IMR-90 (cell line): ENCODE results near the gene PRSS22. TPM values are rescaled to one million over a fixed set of nuclear protein-coding genes. Genes with fewer than 3 reads are reported as not detected.

Source experiments
- ATAC-seq: fragments of 200-7000 bp; cut with Tn5 transposase; 2 replicates; pipeline ENCODE4 v1.9.1; 2020; ENCODE audit warnings: low read depth, mild to moderate bottlenecking, moderate library complexity
- BruUV-seq: library from RNA; stranded (reverse); fragments of 400-500 nt; replicated peaks from 2 replicates; lab custom pipeline; 2021; lab: Mats Ljungman, UMichigan
- CTCF ChIA-PET: fragments of 300-600 bp; formaldehyde crosslinking; extraction: SDS; loops from one replicate; lab custom pipeline; 2021; ENCODE audit warnings: antibody characterized with exemption; lab: Yijun Ruan, JAX
- POLR2A ChIA-PET: fragments of 300-600 bp; sonication (Branson Sonifier 250); formaldehyde crosslinking; loops from one replicate; lab custom pipeline; 2022; ENCODE audit warnings: antibody characterized with exemption; ENCODE audit not compliant: unreplicated experiment; lab: Charles Lee
- DNase-seq: peaks from one replicate; pipeline ENCODE4 v3.0.0; 2013
- H2AFZ ChIP-seq: replicated peaks from 2 replicates; pipeline ENCODE3; 2013; ENCODE audit warnings: low read length, mild to moderate bottlenecking; ENCODE audit not compliant: poor library complexity
- H2AK5ac ChIP-seq: 2 replicates; pipeline ENCODE4 v1.6.1; 2013; ENCODE audit warnings: low read depth, low read length, inconsistent platforms
- H2AK9ac ChIP-seq: replicated peaks from 2 replicates; pipeline ENCODE3; 2013; ENCODE audit warnings: mild to moderate bottlenecking, low read depth, low read length, moderate library complexity; ENCODE audit not compliant: poor library complexity
- H2BK120ac ChIP-seq: 2 replicates; pipeline ENCODE4 v1.6.1; 2013; ENCODE audit warnings: low read depth, low read length, inconsistent platforms
- H2BK15ac ChIP-seq: 3 replicates; pipeline ENCODE4 v1.6.1; 2013; ENCODE audit warnings: low read depth, low read length, inconsistent platforms
- H2BK20ac ChIP-seq: 2 replicates; pipeline ENCODE4 v1.6.1; 2013; ENCODE audit warnings: low read depth, mild to moderate bottlenecking, inconsistent platforms, low read length, moderate library complexity
- H2BK5ac ChIP-seq: 2 replicates; pipeline ENCODE4 v1.6.1; 2013; ENCODE audit warnings: mild to moderate bottlenecking, low read depth, low read length, inconsistent platforms; ENCODE audit not compliant: poor library complexity, severe bottlenecking
- H3K14ac ChIP-seq: replicated peaks from 2 replicates; pipeline ENCODE4 v1.6.1; 2013; ENCODE audit warnings: low read depth, low read length, inconsistent platforms
- H3K18ac ChIP-seq: 2 replicates; pipeline ENCODE4 v1.6.1; 2013; ENCODE audit warnings: low read depth, low read length, control low read depth
- H3K23ac ChIP-seq: 2 replicates; pipeline ENCODE4 v1.6.1; 2013; ENCODE audit warnings: low read depth, low read length, inconsistent platforms
- H3K27ac ChIP-seq: 2 replicates; pipeline ENCODE4 v1.5.1; 2013; ENCODE audit warnings: mild to moderate bottlenecking, control low read depth, low read length; ENCODE audit not compliant: insufficient read depth
- H3K27me3 ChIP-seq: 2 replicates; pipeline ENCODE4 v1.6.1; 2013; ENCODE audit warnings: low read length; ENCODE audit not compliant: control insufficient read depth, insufficient read depth
- H3K36me3 ChIP-seq: 2 replicates; pipeline ENCODE4 v1.6.1; 2013; ENCODE audit warnings: low read length, mixed read lengths; ENCODE audit not compliant: control insufficient read depth, insufficient read depth
- H3K4ac ChIP-seq: 2 replicates; pipeline ENCODE4 v1.6.1; 2013; ENCODE audit warnings: low read depth, low read length, inconsistent platforms
- H3K4me1 ChIP-seq: 2 replicates; pipeline ENCODE4 v1.6.1; 2013; ENCODE audit warnings: low read length, mixed read lengths; ENCODE audit not compliant: control insufficient read depth, insufficient read depth
- H3K4me2 ChIP-seq: 2 replicates; pipeline ENCODE4 v1.6.1; 2013; ENCODE audit warnings: low read depth, mild to moderate bottlenecking, control low read depth, low read length, moderate library complexity
- H3K4me3 ChIP-seq: 2 replicates; pipeline ENCODE4 v1.5.1; 2013; ENCODE audit warnings: low read depth, mild to moderate bottlenecking, control low read depth, low read length, moderate library complexity; ENCODE audit not compliant: insufficient read depth
- H3K56ac ChIP-seq: 2 replicates; pipeline ENCODE4 v1.6.1; 2013; ENCODE audit warnings: low read length, inconsistent platforms; ENCODE audit not compliant: insufficient read depth; ENCODE audit errors: extremely low read depth
- H3K79me1 ChIP-seq, 2 experiments: 2 replicates each; pipeline ENCODE4 v1.6.1; 2013; ENCODE audit warnings: low read length in 2 of 2, inconsistent platforms in 1 of 2, low read depth in 1 of 2
- H3K9ac ChIP-seq: 2 replicates; pipeline ENCODE4 v1.6.1; 2013; ENCODE audit warnings: low read depth, low read length, control low read depth
- H3K9me1 ChIP-seq: 2 replicates; pipeline ENCODE4 v1.6.1; 2013; ENCODE audit warnings: low read length, inconsistent platforms; ENCODE audit not compliant: insufficient read depth
- H3K9me3 ChIP-seq: 2 replicates; pipeline ENCODE4 v1.6.1; 2013; ENCODE audit warnings: low read length; ENCODE audit not compliant: control insufficient read depth, insufficient read depth
- H4K20me1 ChIP-seq: 2 replicates; pipeline ENCODE4 v1.6.1; 2013; ENCODE audit warnings: low read length, inconsistent platforms; ENCODE audit not compliant: insufficient read depth
- H4K5ac ChIP-seq: 2 replicates; pipeline ENCODE4 v1.6.1; 2013; ENCODE audit warnings: mild to moderate bottlenecking, low read depth, low read length, control low read depth
- H4K8ac ChIP-seq, 2 experiments: 2 replicates each; pipeline ENCODE4 v1.6.1; 2013; ENCODE audit warnings: low read depth in 2 of 2, low read length in 2 of 2, control low read depth in 1 of 2, inconsistent platforms in 1 of 2
- H4K91ac ChIP-seq: 2 replicates; pipeline ENCODE4 v1.6.1; 2013; ENCODE audit warnings: low read depth, low read length, inconsistent platforms; ENCODE audit not compliant: insufficient read depth
- FOS ChIP-seq: fragments of 150-350 bp; IDR thresholded peaks from 2 replicates; pipeline ENCODE4 v1.6.1; 2016; ENCODE audit warnings: low read depth, low read length
- RFX5 ChIP-seq: IDR thresholded peaks from 2 replicates; pipeline ENCODE4 v1.8.0; 2012; ENCODE audit warnings: low read depth, mild to moderate bottlenecking, low read length, moderate library complexity
- WGBS, 2 experiments: methylation state at CpG; one replicate each; pipeline versions ENCODE4 v1.1.5 to v1.1.7; 2013; ENCODE audit warnings: missing lambda C conversion rate in 2 of 2; ENCODE audit not compliant: insufficient read length in 1 of 2; ENCODE audit errors: extremely low coverage in 2 of 2; 5-methylcytosine and 5-hydroxymethylcytosine counted together
- dilution Hi-C: fragments of 300-500 bp; cut with HindIII; formaldehyde crosslinking; loops from one replicate; pipeline ENCODE4 v1.14.3; 2018; ENCODE audit warnings: low sequenced_read_pairs; ENCODE audit not compliant: unreplicated experiment
- in situ Hi-C: fragments of 300-500 bp; cut with MboI; formaldehyde crosslinking; loops from 3 replicates; pipeline ENCODE4 v1.14.3; 2019; ENCODE audit warnings: low sequenced_read_pairs, inconsistent platforms, mixed read lengths
- intact Hi-C: fragments of 100-400 bp; cut with micrococcal nuclease; formaldehyde crosslinking; loops from 2 replicates; pipeline ENCODE4 v1.10.0; 2022
- polyA plus RNA-seq, 3 experiments: library from polyadenylated mRNA; depleted of rRNA; stranded (reverse); fragments of >200 nt; gene quantifications; 2 replicates each; pipeline ENCODE4 v1.2.3, GENCODE V29; 2012; ENCODE audit warnings: low replicate concordance in 1 of 3
- total RNA-seq: library from RNA; depleted of rRNA; stranded (reverse); fragments of >200 nt; gene quantifications from 2 replicates; pipeline ENCODE4 v1.2.3, GENCODE V29; 2012
- TF ChIP-seq, protein P1 (sequence below): fragments of 150-350 bp; IDR thresholded peaks from 2 replicates; pipeline ENCODE4 v1.6.1; 2016; ENCODE audit warnings: low read depth, mild to moderate bottlenecking, low read length, moderate library complexity, borderline replicate concordance

PRSS22 gene
- total and polyA plus RNA-seq, 2 of the 4 experiments (the other 2 are of a cell fraction): not detected

DNA sequence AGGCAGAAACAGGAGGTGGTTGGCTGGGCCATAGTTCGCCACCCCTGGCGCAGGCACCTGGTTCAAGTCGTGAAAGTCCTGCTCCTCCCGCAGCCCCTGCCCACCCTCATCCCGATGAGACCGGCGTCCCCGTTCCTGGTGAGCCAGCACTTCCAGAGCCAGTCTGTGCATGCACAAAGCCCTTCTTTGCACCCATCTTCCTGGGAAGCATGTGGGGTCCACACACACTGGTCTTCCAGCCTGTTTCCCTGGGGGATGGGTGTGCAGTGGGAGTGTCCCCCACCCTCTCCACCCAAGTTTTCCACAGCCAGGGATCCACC lies 29.5 kb downstream of the PRSS22 start:
- Histone ChIP-seq H4K8ac (no peak overlapping the region), H3K18ac (no peak overlapping the region), H3K4ac (no peak overlapping the region), H2AK9ac (no peak overlapping the region), H2BK5ac (no peak overlapping the region), H3K4me2 (no peak overlapping the region), H4K91ac (no peak overlapping the region), H2BK15ac (no peak overlapping the region), H3K36me3 (no peaks in the 10 kb centered on the region), H3K56ac (no peak overlapping the region), H3K9me3 (no peaks in the 10 kb centered on the region), H3K9me1 (no peaks in the 10 kb centered on the region), H3K27me3 (peaks cover 53% of the 10 kb centered on the region), H2AFZ (no peak overlapping the region), H3K9ac (no peak overlapping the region), H3K4me1 (no peaks in the 10 kb centered on the region), H3K23ac (no peak overlapping the region), H2BK20ac (no peak overlapping the region), H3K79me1 (no peaks in the 10 kb centered on the region), H4K20me1 (no peaks in the 10 kb centered on the region), H3K14ac (no peak overlapping the region), H4K5ac (no peak overlapping the region), H2AK5ac (no peak overlapping the region), H3K4me3 (no peak overlapping the region), H2BK120ac (no peak overlapping the region), H3K27ac (no peak overlapping the region)
- dilution Hi-C loops (no loop called here), intact Hi-C loops (no loop called here), in situ Hi-C loops (no loop called here)
- POLR2A ChIA-PET: no interaction called here
- no TSS peak for BruUV-seq
- CTCF ChIA-PET: no interaction called here
- WGBS, 2 experiments: 100% methylated on average over 2 of the region's 8 CpGs; no CpG with 5 or more reads in 1 of the 2 experiments
- no peak for ATAC-seq
- no peak for DNase-seq
- TF ChIP-seq, protein P1, sequence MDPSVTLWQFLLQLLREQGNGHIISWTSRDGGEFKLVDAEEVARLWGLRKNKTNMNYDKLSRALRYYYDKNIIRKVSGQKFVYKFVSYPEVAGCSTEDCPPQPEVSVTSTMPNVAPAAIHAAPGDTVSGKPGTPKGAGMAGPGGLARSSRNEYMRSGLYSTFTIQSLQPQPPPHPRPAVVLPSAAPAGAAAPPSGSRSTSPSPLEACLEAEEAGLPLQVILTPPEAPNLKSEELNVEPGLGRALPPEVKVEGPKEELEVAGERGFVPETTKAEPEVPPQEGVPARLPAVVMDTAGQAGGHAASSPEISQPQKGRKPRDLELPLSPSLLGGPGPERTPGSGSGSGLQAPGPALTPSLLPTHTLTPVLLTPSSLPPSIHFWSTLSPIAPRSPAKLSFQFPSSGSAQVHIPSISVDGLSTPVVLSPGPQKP: no peak
- TF ChIP-seq RFX5 (no peak), FOS (no peak)
